HG02884 (cell line): ENCODE data around the gene ASIC1.
"Not testable (repeated sequence)": the region's sequence is repeated elsewhere in the genome, so short reads cannot be mapped to it uniquely, and the experiment has no call there.

ENCODE experiments used
- ATAC-seq: cut with Tn5 transposase; IDR thresholded peaks from one replicate; pipeline ENCODE4 v1.9.1; 2021; ENCODE audit warnings: mild to moderate bottlenecking, moderate library complexity; ENCODE audit not compliant: unreplicated experiment

ASIC1 gene

GRCh38 chr12:50057000-50057841, at the start of gene ASIC1:
Gene ASIC1, plus strand, starts transcription at chr12:50057596. Its CDS starts 1,171 bp downstream, at chr12:50058767.
- ATAC-seq = no peak

GRCh38 chr12:50013361-50014147, 43.8 kb upstream of the ASIC1 start:
- ATAC-seq = no peak

- ATAC-seq = no peak
Measured at GRCh38 chr12:50014342-50014741, 43.1 kb upstream of the ASIC1 start.

- no peak for ATAC-seq
Measured at GRCh38 chr12:50016501-50017475, 40.6 kb upstream of the ASIC1 start.

GRCh38 chr12:50017641-50018040, 39.8 kb upstream of the ASIC1 start:
- no peak for ATAC-seq

- ATAC-seq = no peak
Measured at GRCh38 chr12:50018154-50018553, 39.2 kb upstream of the ASIC1 start.

GRCh38 chr12:50018968-50019367, 38.4 kb upstream of the ASIC1 start:
- ATAC-seq = no peak

GRCh38 chr12:50019524-50019923, 37.9 kb upstream of the ASIC1 start:
- ATAC-seq = no peak

- no peak for ATAC-seq
Measured at GRCh38 chr12:50021031-50021430, 36.4 kb upstream of the ASIC1 start.

GRCh38 chr12:50022903-50023302, 34.5 kb upstream of the ASIC1 start:
- ATAC-seq = no peak

- ATAC-seq = no peak
Measured at GRCh38 chr12:50024227-50024626, 33.2 kb upstream of the ASIC1 start.

GRCh38 chr12:50024805-50025186, 32.6 kb upstream of the ASIC1 start:
- ATAC-seq = peak; percentile 6

- ATAC-seq = peak; percentile 88
Measured at GRCh38 chr12:50025187-50026059, 32.0 kb upstream of the ASIC1 start, which contains the start of gene RACGAP1. Gene RACGAP1, minus strand, starts transcription at chr12:50025494. Its CDS starts 8,779 bp downstream, at chr12:50016715.

- no peak for ATAC-seq
Measured at GRCh38 chr12:50026691-50027090, 30.7 kb upstream of the ASIC1 start.

GRCh38 chr12:50030449-50030848, 26.9 kb upstream of the ASIC1 start:
- ATAC-seq = not testable (repeated sequence)

GRCh38 chr12:50032515-50032853, 24.9 kb upstream of the ASIC1 start:
- no peak for ATAC-seq

- ATAC-seq = no peak
Measured at GRCh38 chr12:50032854-50033581, 24.4 kb upstream of the ASIC1 start.

GRCh38 chr12:50038336-50038735, 19.1 kb upstream of the ASIC1 start:
- no peak for ATAC-seq

GRCh38 chr12:50039151-50039835, 18.1 kb upstream of the ASIC1 start:
- ATAC-seq = no peak
